HepG2 (cell line): ENCODE data around the gene AQP10. TPM values are rescaled to one million over a fixed set of nuclear protein-coding genes. Genes with fewer than 3 reads are reported as not detected.

Experiments
- ARID3A ChIP-seq: IDR thresholded peaks from 2 replicates; pipeline ENCODE4 v1.6.1; 2012; ENCODE audit warnings: low read depth, low read length, improper control_type of control experiment
- ATAD3A ChIP-seq: sonication (generic); formaldehyde crosslinking; IDR thresholded peaks from 2 replicates; pipeline ENCODE4 v1.4.0; 2020; ENCODE audit warnings: missing genetic modification reagents
- HCFC1 ChIP-seq: fragments of 150-350 bp; IDR thresholded peaks from 2 replicates; pipeline ENCODE4 v1.6.1; 2014; ENCODE audit warnings: low read depth, low read length
- KLF9 ChIP-seq: IDR thresholded peaks from 2 replicates; pipeline ENCODE4 v1.6.1; 2016; ENCODE audit warnings: low read depth
- MEIS1 ChIP-seq: sonication (generic); formaldehyde crosslinking; IDR thresholded peaks from 2 replicates; pipeline ENCODE4 v1.9.0; 2021; ENCODE audit warnings: mild to moderate bottlenecking, missing genetic modification reagents, moderate library complexity, borderline replicate concordance
- NR0B2 ChIP-seq: sonication (generic); formaldehyde crosslinking; IDR thresholded peaks from 2 replicates; pipeline ENCODE4 v1.4.0; 2020; ENCODE audit warnings: mild to moderate bottlenecking, missing genetic modification reagents
- SALL1 ChIP-seq: sonication (generic); formaldehyde crosslinking; IDR thresholded peaks from 2 replicates; pipeline ENCODE4 v1.8.0; 2022; ENCODE audit warnings: mild to moderate bottlenecking, missing genetic modification reagents
- SNAI1 ChIP-seq: sonication (generic); formaldehyde crosslinking; IDR thresholded peaks from 2 replicates; pipeline ENCODE4 v1.5.0; 2020; ENCODE audit warnings: mild to moderate bottlenecking, missing genetic modification reagents, borderline replicate concordance
- THAP11 ChIP-seq: IDR thresholded peaks from 2 replicates; pipeline ENCODE4 v1.6.1; 2016; ENCODE audit warnings: missing biosample characterization, missing genetic modification reagents
- THAP7 ChIP-seq: sonication (generic); formaldehyde crosslinking; IDR thresholded peaks from 2 replicates; pipeline ENCODE4 v1.8.1; 2023; ENCODE audit warnings: mild to moderate bottlenecking, missing genetic modification reagents
- ZBTB40 ChIP-seq, 2 experiments: fragments of 450-650 bp in 1 of 2; sonication (generic) in 1 of 2; formaldehyde crosslinking in 1 of 2; IDR thresholded peaks; 2 replicates each; pipeline versions ENCODE4 v1.6.1 to v1.8.0; 2016 to 2022; ENCODE audit warnings: antibody characterized with exemption in 1 of 2, mild to moderate bottlenecking in 1 of 2, missing genetic modification reagents in 1 of 2
- ZNF205 ChIP-seq: IDR thresholded peaks from 2 replicates; pipeline ENCODE4 v1.6.1; 2018; ENCODE audit warnings: missing biosample characterization, missing genetic modification reagents
- ZNF382 ChIP-seq: sonication (generic); formaldehyde crosslinking; IDR thresholded peaks from 2 replicates; pipeline ENCODE4 v1.5.0; 2020; ENCODE audit warnings: missing genetic modification reagents, mild to moderate bottlenecking, borderline replicate concordance
- ZNF563 ChIP-seq: sonication (generic); formaldehyde crosslinking; IDR thresholded peaks from 2 replicates; pipeline ENCODE4 v1.8.0; 2022; ENCODE audit warnings: mild to moderate bottlenecking, moderate library complexity, missing genetic modification reagents
- ZNF567 ChIP-seq: sonication (generic); formaldehyde crosslinking; IDR thresholded peaks from 2 replicates; pipeline ENCODE4 v1.8.1; 2023; ENCODE audit warnings: mild to moderate bottlenecking, missing genetic modification reagents, borderline replicate concordance
- ZNF773 ChIP-seq: sonication (generic); formaldehyde crosslinking; IDR thresholded peaks from 2 replicates; pipeline ENCODE4 v1.4.0; 2020; ENCODE audit warnings: missing genetic modification reagents, borderline replicate concordance
- polyA plus RNA-seq, 8 experiments: library from polyadenylated mRNA; depleted of rRNA in 3 of 8; stranded (reverse) in 7 of 8; unstranded in 1 of 8; fragments of >200 nt; fragmentation: Illumina TruSeq in 4 of 8; extraction: Trizol in 4 of 8; gene quantifications; 2 replicates each; pipeline versions ENCODE4 v1.2.1 to v1.2.3, GENCODE V29; 2011 to 2016; ENCODE audit warnings: low read depth in 4 of 8, missing spikeins in 1 of 8, mixed read lengths in 1 of 8; ENCODE audit not compliant: insufficient read depth in 1 of 8
- total RNA-seq, 5 experiments: library from RNA; depleted of rRNA; stranded (reverse); fragments of >200 nt; fragmentation: Illumina TruSeq; extraction: Trizol; gene quantifications; 2 replicates each; pipeline ENCODE4 v1.2.3, GENCODE V29; 2016; ENCODE audit warnings: low read depth in 1 of 5

AQP10 gene
- total and polyA plus RNA-seq, 2 of the 13 experiments (the other 11 are each of a cell fraction or from before 2014, with no cell fraction given): 0.30 TPM; not detected in 1

- TF ChIP-seq ARID3A (peak; percentile 83), ZBTB40 (IDR thresholded peaks at IDR 0.05) (no peak), ZBTB40 (CRISPR knock-in tag; IDR thresholded peaks at IDR 0.05) (peak; percentile 86; the same call in 1 of the 2 replicates), ZNF205 (peak; percentile 62; the same call in 1 of the 2 replicates), ZNF773 (CRISPR knock-in tag) (no peak), SNAI1 (CRISPR knock-in tag) (no peak), MEIS1 (CRISPR knock-in tag) (no peak), KLF9 (CRISPR knock-in tag) (peak; percentile 78), ZNF567 (CRISPR knock-in tag) (no peak; the same call in 1 of the 2 replicates), HCFC1 (no peak), ZNF382 (no peak), ZNF563 (CRISPR knock-in tag) (peak; percentile 43; the same call in 1 of the 2 replicates), ATAD3A (no peak), THAP11 (peak; percentile 92), NR0B2 (CRISPR knock-in tag) (peak; percentile 80; the same call in 1 of the 2 replicates), THAP7 (CRISPR knock-in tag) (0 out of 2 replicates have a peak, but pooled peaks have one; percentile 60), SALL1 (CRISPR knock-in tag) (peak; percentile 56; the same call in 1 of the 2 replicates)
Measured at GRCh38 chr1:154272217-154272998, 48.5 kb upstream of the AQP10 start, which contains the start of gene HAX1 (continued).
